ENCODE results near the gene INPP4A.

INPP4A gene

DNA sequence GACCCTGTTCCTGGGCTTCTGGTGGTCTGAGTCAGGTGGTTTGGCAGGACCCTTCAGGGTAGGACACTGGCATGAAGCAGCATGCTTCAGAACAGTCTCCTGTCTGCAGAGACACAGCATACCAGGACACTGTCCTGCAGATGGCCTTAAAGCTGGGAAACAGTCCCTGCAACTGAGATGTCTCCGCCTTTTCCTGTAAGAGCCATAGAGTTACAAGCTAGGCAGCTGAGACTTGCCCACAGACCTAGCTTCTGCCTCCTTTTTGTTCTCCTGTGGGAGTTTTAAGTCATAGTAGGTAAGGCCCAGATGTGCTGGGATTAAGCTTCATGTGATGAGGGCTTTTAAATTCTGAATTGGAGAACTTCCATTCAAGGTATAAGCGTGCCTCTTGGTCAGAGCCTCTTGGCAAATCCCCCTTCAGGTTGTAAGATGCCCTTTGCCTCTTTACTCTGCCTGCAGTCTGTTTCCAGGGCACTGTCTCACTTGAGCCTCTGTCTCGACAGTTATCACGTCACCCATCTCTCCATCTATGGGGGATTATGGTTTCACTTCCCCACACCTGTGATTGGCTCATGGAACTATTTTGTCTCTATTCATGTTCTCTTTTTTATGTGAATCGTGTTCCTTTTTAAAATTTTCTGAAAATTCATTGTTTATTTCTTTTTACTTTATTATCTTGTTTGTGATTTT lies 111.8 kb downstream of the INPP4A start:
- Histone ChIP-seq H3K27ac (ENCODE audit: low read length) (no peak overlapping the region), H3K27me3 (ENCODE audit: control insufficient read depth, insufficient read depth, low read length) (no peaks in the 10 kb centered on the region), H3K4me1 (ENCODE audit: control insufficient read depth, low read depth, low read length) (no peaks in the 10 kb centered on the region), H3K4me3 (ENCODE audit: low read length) (no peak overlapping the region), H3K9ac (ENCODE audit: low read length) (no peak overlapping the region), H3K9me3 (ENCODE audit: control insufficient read depth, low read depth, low read length) (no peaks in the 10 kb centered on the region), H3K36me3 (ENCODE audit: control insufficient read depth, low read depth, low read length) (peaks cover 67% of the 10 kb centered on the region)

DNA sequence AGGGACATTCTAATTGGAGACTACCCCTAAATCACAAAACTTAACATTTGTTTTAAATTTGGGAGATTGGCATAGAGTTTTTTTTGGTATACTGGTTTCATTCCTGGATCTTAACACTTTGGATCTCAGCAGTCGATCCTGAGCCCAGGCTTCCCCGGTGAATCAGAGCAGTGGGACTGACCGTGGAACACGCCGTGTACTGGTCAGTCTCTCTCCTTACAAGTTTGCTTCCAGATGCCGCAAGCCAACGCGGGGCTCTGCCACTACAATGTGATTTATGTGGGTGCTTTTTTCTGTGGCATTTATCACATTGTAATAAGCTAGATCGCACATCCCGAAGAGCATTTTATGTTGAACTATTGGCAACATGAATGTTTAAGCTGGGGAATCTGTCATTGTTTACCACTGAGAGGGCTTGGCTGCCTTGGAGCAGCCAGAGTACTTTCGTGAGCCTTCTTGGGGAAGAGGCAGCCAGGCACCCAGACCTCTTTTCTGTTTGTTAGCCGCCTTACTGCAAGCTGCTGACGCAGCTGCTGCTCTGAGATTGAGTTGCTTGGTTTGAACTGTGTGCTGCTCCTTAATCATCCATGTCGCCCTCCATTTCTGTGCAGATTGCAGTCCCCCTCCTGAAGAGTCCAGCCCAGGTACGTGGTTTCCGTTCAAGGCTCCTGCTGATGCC lies 114.3 kb downstream of the INPP4A start:
- Histone ChIP-seq H3K27ac (ENCODE audit: low read length) (no peak overlapping the region), H3K4me1 (ENCODE audit: control insufficient read depth, low read depth, low read length) (no peaks in the 10 kb centered on the region), H3K9ac (ENCODE audit: low read length) (no peak overlapping the region), H3K27me3 (ENCODE audit: control insufficient read depth, insufficient read depth, low read length) (no peaks in the 10 kb centered on the region), H3K36me3 (ENCODE audit: control insufficient read depth, low read depth, low read length) (peaks cover 56% of the 10 kb centered on the region), H3K4me3 (ENCODE audit: low read length) (no peak overlapping the region), H3K9me3 (ENCODE audit: control insufficient read depth, low read depth, low read length) (no peaks in the 10 kb centered on the region)

DNA sequence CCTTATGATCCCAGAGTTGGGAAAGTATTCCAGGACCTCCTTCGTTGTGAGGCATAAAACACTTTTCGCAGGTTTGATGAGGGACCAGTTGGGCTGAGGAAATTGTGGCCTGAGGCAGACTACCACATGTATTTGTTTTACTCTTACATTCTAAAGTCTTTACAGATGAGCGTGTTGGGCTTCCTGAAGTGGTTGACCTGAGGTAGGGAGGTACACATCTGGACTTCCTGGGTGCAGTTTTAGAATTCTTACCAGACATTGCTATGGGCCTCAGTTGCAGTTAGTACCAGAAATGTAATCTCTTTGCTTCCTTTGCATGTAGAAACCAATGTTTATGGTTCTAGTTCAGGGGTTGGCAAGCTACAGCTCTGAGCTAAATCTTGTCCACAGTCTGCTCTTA lies 114.9 kb downstream of the INPP4A start:
- H3K9ac ChIP-seq (ENCODE audit: low read length) = no peak overlapping the region

DNA sequence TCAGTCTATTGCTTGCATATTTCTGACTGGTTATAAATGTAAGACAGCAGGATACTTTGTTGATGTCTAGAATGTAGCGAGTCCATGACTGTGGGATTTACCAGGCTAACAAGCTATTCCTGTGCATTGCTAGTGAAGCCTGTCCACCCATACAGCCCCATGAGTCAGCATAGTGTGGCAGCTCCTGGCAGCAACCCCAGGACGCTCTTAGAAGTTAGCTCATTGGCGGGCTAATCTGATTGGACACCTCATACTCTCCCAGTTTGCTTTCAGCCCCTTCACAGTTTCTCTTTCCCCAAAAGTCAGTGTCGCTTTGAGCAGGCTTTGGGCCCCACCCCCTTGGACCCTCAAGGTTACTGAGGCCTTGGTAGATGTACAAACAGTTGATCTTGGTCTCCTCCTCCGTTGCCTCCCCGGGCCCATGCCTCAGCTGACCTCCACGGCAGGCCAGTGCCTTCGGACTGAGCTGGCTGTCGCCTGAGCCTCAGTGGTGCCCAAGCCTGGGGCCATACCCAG lies 115.7 kb downstream of the INPP4A start:
- Histone ChIP-seq H3K27me3 (ENCODE audit: control insufficient read depth, insufficient read depth, low read length) (no peaks in the 10 kb centered on the region), H3K4me3 (ENCODE audit: low read length) (no peak overlapping the region), H3K9ac (ENCODE audit: low read length) (no peak overlapping the region), H3K9me3 (ENCODE audit: control insufficient read depth, low read depth, low read length) (no peaks in the 10 kb centered on the region), H3K27ac (ENCODE audit: low read length) (no peak overlapping the region), H3K36me3 (ENCODE audit: control insufficient read depth, low read depth, low read length) (peaks cover 52% of the 10 kb centered on the region), H3K4me1 (ENCODE audit: control insufficient read depth, low read depth, low read length) (no peaks in the 10 kb centered on the region)

More for the DNA sequence above, 114.9 kb downstream of the INPP4A start:
- Histone ChIP-seq H3K4me1 (ENCODE audit: control insufficient read depth, low read depth, low read length) (no peaks in the 10 kb centered on the region), H3K36me3 (ENCODE audit: control insufficient read depth, low read depth, low read length) (peaks cover 55% of the 10 kb centered on the region), H3K4me3 (ENCODE audit: low read length) (no peak overlapping the region), H3K9me3 (ENCODE audit: control insufficient read depth, low read depth, low read length) (no peaks in the 10 kb centered on the region), H3K27ac (ENCODE audit: low read length) (no peak overlapping the region), H3K27me3 (ENCODE audit: control insufficient read depth, insufficient read depth, low read length) (no peaks in the 10 kb centered on the region)

DNA sequence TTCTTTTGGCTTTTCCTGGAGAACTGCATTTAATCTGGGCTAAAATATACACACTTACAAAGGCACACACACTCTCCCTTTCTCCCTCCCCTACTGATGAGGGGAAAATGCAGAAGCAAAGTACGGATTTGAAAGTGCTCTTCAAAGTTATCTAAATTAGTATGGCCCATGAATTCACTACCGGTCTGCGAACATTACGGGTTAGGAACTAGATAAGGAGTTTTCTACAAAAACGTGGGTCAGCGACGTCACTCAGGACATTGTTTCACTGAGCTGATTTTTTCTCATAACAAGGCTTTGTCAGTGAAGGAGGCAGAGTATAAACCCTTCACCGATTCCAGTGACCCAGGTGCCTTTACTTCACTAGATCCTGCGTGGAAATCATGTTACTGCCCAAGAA lies 116.4 kb downstream of the INPP4A start:
- Histone ChIP-seq H3K27ac (ENCODE audit: low read length) (no peak overlapping the region), H3K36me3 (ENCODE audit: control insufficient read depth, low read depth, low read length) (peaks cover 52% of the 10 kb centered on the region), H3K9me3 (ENCODE audit: control insufficient read depth, low read depth, low read length) (no peaks in the 10 kb centered on the region), H3K4me1 (ENCODE audit: control insufficient read depth, low read depth, low read length) (no peaks in the 10 kb centered on the region), H3K27me3 (ENCODE audit: control insufficient read depth, insufficient read depth, low read length) (no peaks in the 10 kb centered on the region), H3K9ac (ENCODE audit: low read length) (no peak overlapping the region), H3K4me3 (ENCODE audit: low read length) (no peak overlapping the region)

DNA sequence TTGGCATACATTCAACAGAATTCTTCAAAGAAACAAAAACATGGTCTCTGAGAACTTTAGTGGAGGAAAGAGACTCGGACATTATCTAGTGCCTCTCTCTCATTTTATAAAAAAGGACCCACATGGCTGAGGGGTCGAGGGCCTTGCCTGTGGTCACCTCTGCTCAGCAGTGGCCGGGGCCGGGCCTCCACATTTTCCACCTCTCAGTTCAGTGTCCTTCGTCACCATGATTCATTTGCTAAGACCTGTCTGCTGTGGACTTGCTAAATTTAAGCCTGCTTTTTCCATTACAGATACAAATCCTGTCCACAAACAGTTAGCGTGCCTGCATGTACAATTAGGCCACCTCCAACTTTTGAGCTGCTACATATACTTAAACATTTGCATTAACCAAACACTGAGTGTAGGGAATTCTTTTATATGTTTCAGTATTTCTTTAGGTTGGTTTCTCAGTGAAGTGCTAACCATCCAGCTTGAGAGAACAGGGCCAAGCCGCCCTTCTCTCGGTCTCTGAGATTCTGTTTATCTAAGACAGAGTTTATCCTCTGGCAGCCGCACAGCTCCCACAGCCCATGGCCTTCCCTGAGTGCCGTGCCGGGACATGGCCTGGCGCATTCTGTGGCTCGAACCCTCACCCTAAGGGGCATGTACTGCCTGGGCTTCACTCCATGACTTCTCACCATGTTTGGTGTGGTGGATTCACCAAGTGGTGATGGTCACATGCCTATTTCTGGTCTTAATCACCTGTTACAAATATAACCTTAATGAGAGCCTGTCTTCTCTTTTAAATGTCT lies 117.4 kb downstream of the INPP4A start:
- Histone ChIP-seq H3K4me3 (ENCODE audit: low read length) (no peak overlapping the region), H3K36me3 (ENCODE audit: control insufficient read depth, low read depth, low read length) (peaks cover 51% of the 10 kb centered on the region), H3K9ac (ENCODE audit: low read length) (no peak overlapping the region), H3K9me3 (ENCODE audit: control insufficient read depth, low read depth, low read length) (no peaks in the 10 kb centered on the region), H3K27ac (ENCODE audit: low read length) (no peak overlapping the region), H3K27me3 (ENCODE audit: control insufficient read depth, insufficient read depth, low read length) (no peaks in the 10 kb centered on the region), H3K4me1 (ENCODE audit: control insufficient read depth, low read depth, low read length) (no peaks in the 10 kb centered on the region)

DNA sequence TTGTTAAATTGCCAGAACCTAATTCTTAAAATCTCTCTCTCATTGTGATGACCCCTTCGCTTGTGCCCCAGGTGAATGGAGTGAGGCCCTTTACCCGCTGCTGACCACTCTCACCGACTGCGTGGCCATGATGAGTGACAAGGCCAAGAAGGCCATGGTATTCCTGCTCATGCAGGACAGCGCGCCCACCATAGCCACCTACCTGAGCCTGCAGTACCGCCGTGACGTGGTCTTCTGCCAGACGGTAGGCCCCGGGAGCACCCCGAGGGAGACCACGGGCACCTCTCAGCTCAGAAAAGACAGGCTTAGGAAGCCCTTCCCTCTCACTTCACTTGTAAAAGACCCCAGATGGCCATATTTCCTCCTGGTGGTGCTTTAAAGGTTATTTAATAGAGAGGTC lies 118.7 kb downstream of the INPP4A start:
- Histone ChIP-seq H3K9me3 (ENCODE audit: control insufficient read depth, low read depth, low read length) (no peaks in the 10 kb centered on the region), H3K9ac (ENCODE audit: low read length) (no peak overlapping the region), H3K27me3 (ENCODE audit: control insufficient read depth, insufficient read depth, low read length) (no peaks in the 10 kb centered on the region), H3K27ac (ENCODE audit: low read length) (no peak overlapping the region), H3K36me3 (ENCODE audit: control insufficient read depth, low read depth, low read length) (peaks cover 49% of the 10 kb centered on the region), H3K4me1 (ENCODE audit: control insufficient read depth, low read depth, low read length) (no peaks in the 10 kb centered on the region), H3K4me3 (ENCODE audit: low read length) (no peak overlapping the region)

DNA sequence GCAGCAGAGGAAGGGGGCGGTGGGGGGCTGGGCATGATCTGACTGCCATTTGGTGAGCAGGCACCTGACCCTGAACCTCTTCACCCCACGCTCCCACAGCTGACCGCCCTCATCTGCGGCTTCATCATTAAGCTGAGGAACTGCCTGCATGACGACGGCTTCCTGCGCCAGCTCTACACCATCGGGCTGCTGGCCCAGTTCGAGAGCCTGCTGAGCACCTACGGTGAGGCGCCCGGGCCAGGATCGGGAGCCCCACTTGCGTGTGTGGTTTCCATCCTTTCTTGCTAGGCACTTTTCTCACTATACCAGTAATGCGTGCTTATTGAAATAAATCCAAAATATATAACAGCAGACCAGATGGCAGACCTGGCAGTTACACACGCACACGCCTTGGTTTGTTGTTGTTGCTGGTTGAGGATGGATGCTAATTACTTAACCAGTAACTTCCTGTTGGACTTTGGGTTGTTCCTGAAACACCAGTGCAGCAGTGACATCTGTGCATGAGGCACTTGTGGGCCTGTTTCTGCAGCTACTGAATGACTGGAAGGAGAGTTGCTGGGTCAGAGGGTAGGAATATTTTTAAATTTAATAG lies 120.0 kb downstream of the INPP4A start:
- Histone ChIP-seq H3K27ac (ENCODE audit: low read length) (no peak overlapping the region), H3K4me3 (ENCODE audit: low read length) (no peak overlapping the region), H3K9me3 (ENCODE audit: control insufficient read depth, low read depth, low read length) (no peaks in the 10 kb centered on the region), H3K27me3 (ENCODE audit: control insufficient read depth, insufficient read depth, low read length) (no peaks in the 10 kb centered on the region), H3K4me1 (ENCODE audit: control insufficient read depth, low read depth, low read length) (no peaks in the 10 kb centered on the region), H3K9ac (ENCODE audit: low read length) (no peak overlapping the region), H3K36me3 (ENCODE audit: control insufficient read depth, low read depth, low read length) (peaks cover 46% of the 10 kb centered on the region)

DNA sequence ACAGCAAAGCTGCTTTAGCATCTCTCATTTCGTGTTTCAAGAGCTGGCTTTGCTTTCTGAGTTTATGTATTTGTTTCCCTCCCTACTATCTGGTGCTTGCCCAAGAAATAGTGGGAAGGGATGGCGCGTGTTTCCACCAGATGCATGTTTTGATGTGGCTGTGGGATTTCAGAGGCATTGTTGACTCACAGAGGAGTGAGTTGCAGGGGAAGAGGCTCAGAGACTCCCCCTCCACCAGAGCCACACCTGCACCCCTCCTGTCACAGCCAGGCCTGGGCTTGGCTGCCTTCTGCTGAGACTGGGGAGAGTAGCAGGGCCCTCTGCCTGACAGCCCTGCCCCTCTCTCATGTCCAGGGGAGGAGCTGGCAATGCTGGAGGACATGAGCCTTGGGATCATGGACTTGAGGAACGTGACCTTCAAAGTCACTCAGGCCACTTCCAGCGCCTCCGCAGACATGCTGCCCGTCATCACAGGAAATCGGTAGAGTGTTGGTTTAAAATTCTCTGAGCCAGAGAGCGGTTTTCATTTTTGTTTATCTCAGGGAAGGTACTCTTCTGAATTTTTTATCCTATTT lies 120.7 kb downstream of the INPP4A start:
- Histone ChIP-seq H3K9ac (ENCODE audit: low read length) (no peak overlapping the region), H3K4me1 (ENCODE audit: control insufficient read depth, low read depth, low read length) (no peaks in the 10 kb centered on the region), H3K4me3 (ENCODE audit: low read length) (no peak overlapping the region), H3K36me3 (ENCODE audit: control insufficient read depth, low read depth, low read length) (peaks cover 45% of the 10 kb centered on the region), H3K27ac (ENCODE audit: low read length) (no peak overlapping the region), H3K27me3 (ENCODE audit: control insufficient read depth, insufficient read depth, low read length) (no peaks in the 10 kb centered on the region), H3K9me3 (ENCODE audit: control insufficient read depth, low read depth, low read length) (no peaks in the 10 kb centered on the region)

DNA sequence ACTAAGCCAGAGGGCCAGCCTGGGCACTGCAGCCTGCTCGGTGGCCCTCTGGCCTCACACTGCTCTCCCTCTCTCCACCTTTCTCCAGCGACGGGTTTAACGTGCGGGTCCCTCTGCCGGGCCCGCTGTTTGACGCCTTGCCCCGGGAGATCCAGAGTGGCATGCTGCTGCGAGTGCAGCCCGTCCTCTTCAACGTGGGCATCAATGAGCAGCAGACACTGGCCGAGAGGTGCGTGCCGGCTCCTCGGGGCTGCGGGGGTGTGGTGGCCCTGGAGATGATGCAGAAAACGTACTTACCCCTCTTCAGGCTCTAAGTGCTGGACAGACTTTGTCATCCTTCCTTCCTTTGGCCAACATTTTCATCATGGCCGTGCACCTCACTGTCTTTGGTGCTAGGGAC lies 121.3 kb downstream of the INPP4A start:
- no peaks in the 10 kb centered on the region for H3K9me3 ChIP-seq (ENCODE audit: control insufficient read depth, low read depth, low read length)
- no peak overlapping the region for H3K27ac ChIP-seq (ENCODE audit: low read length)
- H3K4me1 ChIP-seq (ENCODE audit: control insufficient read depth, low read depth, low read length) = no peaks in the 10 kb centered on the region
- peaks cover 50% of the 10 kb centered on the region for H3K36me3 ChIP-seq (ENCODE audit: control insufficient read depth, low read depth, low read length)
- H3K9ac ChIP-seq (ENCODE audit: low read length) = no peak overlapping the region
- H3K27me3 ChIP-seq (ENCODE audit: control insufficient read depth, insufficient read depth, low read length) = no peaks in the 10 kb centered on the region
- H3K4me3 ChIP-seq (ENCODE audit: low read length) = no peak overlapping the region

Measured in iPS-18a (cell line).